ENCODE data around the gene TCF7L2.

GRCh38 chr10:112946649-112947048 lies 3.4 kb upstream of the TCF7L2 start:
- TF ChIP-seq TAF1 (IDR thresholded peaks at IDR 0.05; ENCODE audit: low read depth) (no peak), EP300 (conservative IDR thresholded peaks at IDR 0.05; ENCODE audit: poor library complexity, severe bottlenecking) (no peak), REST (IDR thresholded peaks at IDR 0.05; ENCODE audit: borderline replicate concordance) (no peak), RAD21 (conservative IDR thresholded peaks at IDR 0.05) (no peak), POLR2AphosphoS5 (IDR thresholded peaks at IDR 0.05) (no peak), SMC3 (conservative IDR thresholded peaks at IDR 0.05; ENCODE audit: poor library complexity) (no peak)
- TF ChIP-seq, protein P1, sequence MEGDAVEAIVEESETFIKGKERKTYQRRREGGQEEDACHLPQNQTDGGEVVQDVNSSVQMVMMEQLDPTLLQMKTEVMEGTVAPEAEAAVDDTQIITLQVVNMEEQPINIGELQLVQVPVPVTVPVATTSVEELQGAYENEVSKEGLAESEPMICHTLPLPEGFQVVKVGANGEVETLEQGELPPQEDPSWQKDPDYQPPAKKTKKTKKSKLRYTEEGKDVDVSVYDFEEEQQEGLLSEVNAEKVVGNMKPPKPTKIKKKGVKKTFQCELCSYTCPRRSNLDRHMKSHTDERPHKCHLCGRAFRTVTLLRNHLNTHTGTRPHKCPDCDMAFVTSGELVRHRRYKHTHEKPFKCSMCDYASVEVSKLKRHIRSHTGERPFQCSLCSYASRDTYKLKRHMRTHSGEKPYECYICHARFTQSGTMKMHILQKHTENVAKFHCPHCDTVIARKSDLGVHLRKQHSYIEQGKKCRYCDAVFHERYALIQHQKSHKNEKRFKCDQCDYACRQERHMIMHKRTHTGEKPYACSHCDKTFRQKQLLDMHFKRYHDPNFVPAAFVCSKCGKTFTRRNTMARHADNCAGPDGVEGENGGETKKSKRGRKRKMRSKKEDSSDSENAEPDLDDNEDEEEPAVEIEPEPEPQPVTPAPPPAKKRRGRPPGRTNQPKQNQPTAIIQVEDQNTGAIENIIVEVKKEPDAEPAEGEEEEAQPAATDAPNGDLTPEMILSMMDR (IDR thresholded peaks at IDR 0.05; ENCODE audit: poor library complexity, severe bottlenecking), result no peak
